Motor neuron (in vitro differentiated cells): Measurements from ENCODE around the gene AFMID. TPM values are rescaled to one million over a fixed set of nuclear protein-coding genes. Genes with fewer than 3 reads are reported as not detected.

ENCODE experiments used
- ATAC-seq, 8 experiments: fragments of 200-7000 bp; cut with Tn5 transposase; replicated peaks in 6 of 8; 2 replicates each; pipeline ENCODE4 v1.8.0; 2021; ENCODE audit warnings: mild to moderate bottlenecking in 8 of 8, moderate library complexity in 8 of 8
- H3K27ac ChIP-seq, 2 donors: fragments of 250-450 bp; sonication (Bioruptor Pico); 2 replicates each; pipeline ENCODE4 v1.9.0; 2021; ENCODE audit warnings: antibody characterized with exemption in 2 of 2, mild to moderate bottlenecking in 2 of 2, moderate library complexity in 1 of 2
- H3K4me1 ChIP-seq, 2 donors: fragments of 250-450 bp; sonication (Bioruptor Pico); replicated peaks in 1 of 2; 2 replicates each; pipeline ENCODE4 v1.6.1; 2021; ENCODE audit warnings: antibody characterized with exemption in 2 of 2, mild to moderate bottlenecking in 2 of 2, moderate library complexity in 1 of 2
- H3K4me3 ChIP-seq, 5 donors: fragments of 250-450 bp; sonication (Bioruptor Pico); 2 replicates each; pipeline ENCODE4 v1.9.0; 2021; ENCODE audit warnings: antibody characterized with exemption in 5 of 5, mild to moderate bottlenecking in 5 of 5, moderate library complexity in 4 of 5
- WGBS, 10 experiments: fragments of 450-650 bp; shearing (Covaris generic); methylation state at CpG; one replicate each; pipeline ENCODE4 v1.0.0; 2022; 5-methylcytosine and 5-hydroxymethylcytosine counted together
- in situ Hi-C, 9 experiments: fragments of 400-800 bp; cut with MboI; loops; one replicate each; pipeline ENCODE4 v1.15.0; 2021; ENCODE audit warnings: low sequenced_read_pairs in 9 of 9, low pct_unique_long_range_greater_than_20kb in 2 of 9; ENCODE audit not compliant: unreplicated experiment in 9 of 9
- total RNA-seq, 8 experiments: library from RNA; unstranded; fragments of 300-600 nt; gene quantifications; 2 replicates each; pipeline versions ENCODE4 v1.2.3 to v1.2.4, GENCODE V29; 2022

AFMID gene
- total RNA-seq, 8 experiments from 2014 or later = 5.1 to 34.7 (median 21.2) TPM

- no peak overlapping the region for H3K4me3 ChIP-seq
- in situ Hi-C loops = no loop called here
- 0 to 100% (median 63%) methylated on average over 1 to 4 of the region's 18 CpGs; no CpG with 5 or more reads in 4 of the 10 experiments for WGBS, 10 experiments
- H3K27ac ChIP-seq = peak overlapping the region in 1 of 2 donors; percentile 57
- peaks cover 17 to 29% of the 10 kb centered on the region in 2 donors for H3K4me1 ChIP-seq
- ATAC-seq = peak; percentile 49 to 84 (median 66)
Observed at GRCh38 chr17:78144736-78145641, 42.2 kb upstream of the AFMID start.

GRCh38 chr17:78146471-78146869 lies 40.7 kb upstream of the AFMID start:
- in situ Hi-C loops = no loop called here
- no peak overlapping the region for H3K27ac ChIP-seq
- 100% methylated on average over 2 to 3 of the region's 7 CpGs; no CpG with 5 or more reads in 8 of the 10 experiments for WGBS, 10 experiments
- ATAC-seq = no peak
- no peak overlapping the region for H3K4me3 ChIP-seq
- H3K4me1 ChIP-seq = peaks cover 17 to 28% of the 10 kb centered on the region in 2 donors

- H3K4me1 ChIP-seq = peaks cover 17 to 32% of the 10 kb centered on the region in 2 donors
- H3K4me3 ChIP-seq = no peak overlapping the region
- in situ Hi-C loops = no loop called here
- no peak for ATAC-seq
- 100% methylated on average over 1 of the region's 6 CpGs; no CpG with 5 or more reads in 9 of the 10 experiments for WGBS, 10 experiments
- no peak overlapping the region for H3K27ac ChIP-seq
Observed at GRCh38 chr17:78146881-78147280, 40.3 kb upstream of the AFMID start.

- H3K4me3 ChIP-seq = no peak overlapping the region
- H3K4me1 ChIP-seq = peaks cover 17 to 33% of the 10 kb centered on the region in 2 donors
- no peak overlapping the region for H3K27ac ChIP-seq
- 40 to 86% (median 60%) methylated on average over 1 to 6 of the region's 8 CpGs; no CpG with 5 or more reads in 1 of the 10 experiments for WGBS, 10 experiments
- in situ Hi-C loops = no loop called here
- no peak for ATAC-seq
Observed at GRCh38 chr17:78147315-78147998, 39.7 kb upstream of the AFMID start.

GRCh38 chr17:78148286-78149016 lies 38.7 kb upstream of the AFMID start:
- in situ Hi-C loops = no loop called here
- ATAC-seq = no peak
- no peak overlapping the region for H3K27ac ChIP-seq
- no peak overlapping the region for H3K4me3 ChIP-seq
- WGBS, 10 experiments = 35 to 100% (median 83%) methylated on average over 1 to 8 of the region's 14 CpGs; no CpG with 5 or more reads in 1 of the 10 experiments
- peaks cover 17 to 33% of the 10 kb centered on the region in 2 donors for H3K4me1 ChIP-seq

- 0 to 89% (median 47%) methylated on average over 1 to 6 of the region's 7 CpGs; no CpG with 5 or more reads in 3 of the 10 experiments for WGBS, 10 experiments
- no peak overlapping the region for H3K4me3 ChIP-seq
- H3K27ac ChIP-seq = no peak overlapping the region
- in situ Hi-C loops = no loop called here
- H3K4me1 ChIP-seq = peaks cover 0 to 14% of the 10 kb centered on the region in 2 donors
- ATAC-seq = peak in 3 of 8 experiments; percentile 85 to 97 (median 88)
Observed at GRCh38 chr17:78151514-78152008, 35.6 kb upstream of the AFMID start.

- no peak overlapping the region for H3K4me3 ChIP-seq
- WGBS, 10 experiments = 81 to 100% (median 88%) methylated on average over 1 to 10 of the region's 11 CpGs
- no peak overlapping the region for H3K27ac ChIP-seq
- H3K4me1 ChIP-seq = peaks cover 0 to 8% of the 10 kb centered on the region in 2 donors
- peak in 6 of 8 experiments; percentile 16 to 56 (median 42) for ATAC-seq
- in situ Hi-C loops = no loop called here
Observed at GRCh38 chr17:78154903-78155811, 32.0 kb upstream of the AFMID start.

GRCh38 chr17:78159575-78160158 lies 27.5 kb upstream of the AFMID start:
- Histone ChIP-seq H3K4me1 (no peaks in the 10 kb centered on the region), H3K27ac (no peak overlapping the region), H3K4me3 (no peak overlapping the region)
- WGBS, 10 experiments = 36 to 100% (median 90%) methylated on average over 1 to 8 of the region's 10 CpGs; no CpG with 5 or more reads in 1 of the 10 experiments
- in situ Hi-C loops = no loop called here
- ATAC-seq = no peak

- Histone ChIP-seq H3K4me1 (no peaks in the 10 kb centered on the region), H3K4me3 (no peak overlapping the region), H3K27ac (no peak overlapping the region)
- in situ Hi-C loops = no loop called here
- 67 to 100% (median 96%) methylated on average over 2 to 5 of the region's 22 CpGs; no CpG with 5 or more reads in 6 of the 10 experiments for WGBS, 10 experiments
- no peak for ATAC-seq
Observed at GRCh38 chr17:78163881-78164747, 23.0 kb upstream of the AFMID start.

GRCh38 chr17:78164748-78165607 lies 22.2 kb upstream of the AFMID start:
- no peak for ATAC-seq
- Histone ChIP-seq H3K4me1 (peaks cover 0 to 3% of the 10 kb centered on the region in 2 donors), H3K4me3 (no peak overlapping the region), H3K27ac (no peak overlapping the region)
- WGBS, 10 experiments = 70 to 100% (median 89%) methylated on average over 2 to 8 of the region's 16 CpGs; no CpG with 5 or more reads in 5 of the 10 experiments
- in situ Hi-C loops = no loop called here
